ENCODE results near the gene EFNA5.

Gene EFNA5

GRCh38 chr5:107342371-107342770 is 328.4 kb downstream of the EFNA5 start:
- in situ Hi-C loops (cut with MboI; ENCODE audit: low sequenced_read_pairs) = no loop called here

GRCh38 chr5:107341376-107342084 is 329.2 kb downstream of the EFNA5 start:
- in situ Hi-C loops (cut with MboI; ENCODE audit: low sequenced_read_pairs) = no loop called here

GRCh38 chr5:107340631-107341030 is 330.1 kb downstream of the EFNA5 start:
- in situ Hi-C loops (cut with MboI; ENCODE audit: low sequenced_read_pairs) = no loop called here

- in situ Hi-C loops (cut with MboI; ENCODE audit: low sequenced_read_pairs) = no loop called here
These were observed 332.4 kb downstream of the EFNA5 start for GRCh38 chr5:107338335-107338734.

GRCh38 chr5:107337281-107337680 is 333.5 kb downstream of the EFNA5 start:
- in situ Hi-C loops (cut with MboI; ENCODE audit: low sequenced_read_pairs) = no loop called here

- in situ Hi-C loops (cut with MboI; ENCODE audit: low sequenced_read_pairs) = no loop called here
These were observed 338.9 kb downstream of the EFNA5 start for GRCh38 chr5:107331882-107332281.

- in situ Hi-C loops (cut with MboI; ENCODE audit: low sequenced_read_pairs) = no loop called here
These were observed 339.4 kb downstream of the EFNA5 start for GRCh38 chr5:107331312-107331711.

GRCh38 chr5:107330903-107331302 is 339.8 kb downstream of the EFNA5 start:
- in situ Hi-C loops (cut with MboI; ENCODE audit: low sequenced_read_pairs) = no loop called here

- in situ Hi-C loops (cut with MboI; ENCODE audit: low sequenced_read_pairs) = no loop called here
These were observed 340.9 kb downstream of the EFNA5 start for GRCh38 chr5:107329850-107330249.
